NT2/D1 (cell line): ENCODE data around the gene APIP.
"Not testable (repeated sequence)": the region's sequence is repeated elsewhere in the genome, so short reads cannot be mapped to it uniquely, and the experiment has no call there.

Experiments used
- DNase-seq: peaks from one replicate; pipeline ENCODE4 v3.0.0-alpha.2; 2011; ENCODE audit warnings: low read depth, low spot score
- H3K27me3 ChIP-seq: 2 replicates; pipeline ENCODE4 v1.6.0; 2011; ENCODE audit warnings: mild to moderate bottlenecking; ENCODE audit not compliant: insufficient read length, insufficient read depth
- H3K36me3 ChIP-seq: 2 replicates; pipeline ENCODE4 v1.6.1; 2011; ENCODE audit warnings: mild to moderate bottlenecking, low read length, mixed read lengths; ENCODE audit not compliant: insufficient read depth, insufficient read length
- H3K4me1 ChIP-seq: 2 replicates; pipeline ENCODE4 v1.5.1; 2011; ENCODE audit not compliant: insufficient read depth, insufficient read length
- H3K4me3 ChIP-seq: 2 replicates; pipeline ENCODE4 v1.5.1; 2011; ENCODE audit warnings: low read depth; ENCODE audit not compliant: insufficient read length
- H3K9ac ChIP-seq: 2 replicates; pipeline ENCODE4 v1.6.0; 2011; ENCODE audit warnings: low read depth; ENCODE audit not compliant: insufficient read length
- H3K9me3 ChIP-seq: 2 replicates; pipeline ENCODE4 v1.5.1; 2011; ENCODE audit warnings: mild to moderate bottlenecking, low read length; ENCODE audit not compliant: insufficient read depth
- SUZ12 ChIP-seq: IDR thresholded peaks from 2 replicates; pipeline ENCODE4 v1.6.1; 2011; ENCODE audit not compliant: insufficient read length, insufficient read depth; ENCODE audit errors: extremely low read depth
- YY1 ChIP-seq: IDR thresholded peaks from 2 replicates; pipeline ENCODE4 v1.6.1; 2011; ENCODE audit not compliant: insufficient read length, insufficient read depth
- ZNF274 ChIP-seq: IDR thresholded peaks from 2 replicates; pipeline ENCODE4 v1.6.1; 2011; ENCODE audit warnings: mild to moderate bottlenecking, low read depth, low read length

APIP gene

DNA sequence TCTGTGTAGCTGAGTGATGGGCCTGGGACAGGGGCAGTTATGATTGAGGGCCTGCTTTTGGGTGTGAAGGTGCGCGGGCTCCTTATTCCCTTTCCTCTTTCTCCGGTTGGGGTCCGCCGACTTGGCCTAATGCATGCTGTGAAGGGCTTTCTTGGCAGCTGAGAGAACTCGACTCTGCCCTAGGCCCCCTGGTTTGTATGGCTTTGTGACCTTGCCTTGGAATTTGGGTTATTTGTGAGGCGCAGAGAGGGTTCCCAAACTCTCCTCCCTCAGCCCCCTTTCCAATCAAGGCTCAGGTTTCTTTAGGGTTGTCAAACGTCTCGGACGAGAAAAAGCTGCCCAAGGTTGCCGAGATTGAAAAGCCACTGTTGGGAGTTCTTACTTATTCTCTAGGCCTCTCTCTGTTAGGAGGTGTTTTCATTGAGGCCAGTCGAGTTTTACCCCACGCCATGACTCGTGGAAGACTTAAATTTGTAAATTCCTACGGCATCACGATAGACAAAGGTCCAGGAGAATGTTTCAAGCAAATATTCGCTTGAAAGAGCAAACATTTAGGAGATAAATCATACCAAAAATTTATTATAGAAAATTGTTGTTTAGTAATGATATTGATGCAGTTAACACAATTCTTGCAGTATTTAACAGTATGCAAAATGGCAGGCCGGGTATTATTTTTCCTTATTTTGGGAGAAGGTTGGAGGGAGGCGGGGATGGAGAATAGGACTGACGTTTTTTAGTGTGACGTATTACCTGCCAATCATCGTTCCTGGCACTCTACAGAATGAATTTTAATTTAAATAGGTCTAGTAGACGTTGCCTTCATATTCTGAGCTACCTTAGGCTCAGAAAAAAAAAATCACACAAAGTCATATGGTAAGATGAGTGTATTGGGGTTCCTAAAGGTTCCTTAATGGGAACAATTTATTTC is 928 bp upstream of the APIP start:
- H3K27me3 ChIP-seq, result no peaks in the 10 kb centered on the region
- peak overlapping the region; percentile 95 for H3K9ac ChIP-seq
- H3K4me1 ChIP-seq, result no peaks in the 10 kb centered on the region
- no peak for TF ChIP-seq SUZ12
- no peak for TF ChIP-seq ZNF274
- TF ChIP-seq YY1, result no peak
- peak; percentile 9 for DNase-seq
- peaks cover 24% of the 10 kb centered on the region for H3K36me3 ChIP-seq
- peaks cover 6% of the 10 kb centered on the region; the same call in 1 of the 2 replicates for H3K9me3 ChIP-seq
- peak overlapping the region; percentile 81 for H3K4me3 ChIP-seq

DNA sequence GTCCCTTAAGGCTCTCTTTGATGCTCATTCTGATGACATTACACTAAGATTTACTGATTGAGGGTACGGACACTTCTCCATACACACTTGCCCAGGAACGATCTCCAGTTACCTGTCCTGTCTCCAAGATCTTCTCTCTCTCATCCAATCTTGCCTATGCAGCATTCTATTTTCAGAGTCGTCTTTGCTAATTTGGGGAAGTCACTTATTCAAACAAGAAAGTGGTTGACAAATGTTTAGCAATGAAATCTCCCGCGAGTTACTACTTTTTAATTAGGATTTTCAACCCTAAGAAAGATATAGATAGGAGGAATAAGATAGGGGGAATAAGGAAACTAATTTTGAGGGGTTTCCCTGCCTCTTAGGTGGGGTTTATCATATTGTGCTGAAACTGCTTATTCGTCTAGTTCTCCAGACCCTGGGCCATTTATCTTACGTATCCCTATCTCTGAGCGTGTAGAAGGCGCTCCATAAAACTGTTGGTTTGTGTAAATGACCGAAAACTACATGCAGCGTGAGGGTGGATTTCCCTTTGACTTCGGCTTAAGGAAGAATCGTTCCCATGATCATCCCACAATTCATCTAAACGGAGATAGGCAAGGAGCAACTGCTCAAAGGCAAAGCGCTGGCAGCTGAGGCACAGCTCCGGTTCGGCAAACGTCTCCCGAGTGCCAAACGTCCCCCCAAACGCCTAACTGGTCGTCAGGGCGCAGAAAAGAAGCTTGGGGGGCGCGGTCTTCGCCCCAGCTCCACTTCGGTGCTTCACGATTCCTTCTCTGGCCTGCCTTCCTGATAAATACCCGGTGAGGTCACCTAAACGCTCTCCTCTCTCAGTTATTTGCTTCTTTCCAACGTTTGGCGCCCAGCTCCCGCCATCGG is 804 bp downstream of the APIP start:
- peak overlapping the region; percentile 88 for H3K4me3 ChIP-seq
- TF ChIP-seq SUZ12 (no peak), YY1 (no peak), ZNF274 (no peak)
- peaks cover 6% of the 10 kb centered on the region; the same call in 1 of the 2 replicates for H3K9me3 ChIP-seq
- DNase-seq, result peak; percentile 2
- H3K4me1 ChIP-seq, result no peaks in the 10 kb centered on the region
- peaks cover 24% of the 10 kb centered on the region for H3K36me3 ChIP-seq
- H3K9ac ChIP-seq, result peak overlapping the region; percentile 95
- H3K27me3 ChIP-seq, result no peaks in the 10 kb centered on the region

GRCh38 chr11:34913556-34913955 is 2.6 kb downstream of the APIP start:
- DNase-seq, H3K9ac ChIP-seq, H3K4me3 ChIP-seq, H3K27me3 ChIP-seq, H3K4me1 ChIP-seq, H3K9me3 ChIP-seq: not testable (repeated sequence)
- H3K36me3 ChIP-seq, result peaks cover 24% of the 10 kb centered on the region

GRCh38 chr11:34911676-34912075 is 4.5 kb downstream of the APIP start:
- H3K36me3 ChIP-seq, result peaks cover 24% of the 10 kb centered on the region
- peaks cover 6% of the 10 kb centered on the region; the same call in 1 of the 2 replicates for H3K9me3 ChIP-seq
- no peak overlapping the region for H3K4me3 ChIP-seq
- no peak for DNase-seq
- H3K9ac ChIP-seq, result no peak overlapping the region
- peaks cover 4% of the 10 kb centered on the region for H3K4me1 ChIP-seq
- no peak for TF ChIP-seq YY1
- TF ChIP-seq SUZ12, result no peak
- no peak for TF ChIP-seq ZNF274
- no peaks in the 10 kb centered on the region for H3K27me3 ChIP-seq

DNA sequence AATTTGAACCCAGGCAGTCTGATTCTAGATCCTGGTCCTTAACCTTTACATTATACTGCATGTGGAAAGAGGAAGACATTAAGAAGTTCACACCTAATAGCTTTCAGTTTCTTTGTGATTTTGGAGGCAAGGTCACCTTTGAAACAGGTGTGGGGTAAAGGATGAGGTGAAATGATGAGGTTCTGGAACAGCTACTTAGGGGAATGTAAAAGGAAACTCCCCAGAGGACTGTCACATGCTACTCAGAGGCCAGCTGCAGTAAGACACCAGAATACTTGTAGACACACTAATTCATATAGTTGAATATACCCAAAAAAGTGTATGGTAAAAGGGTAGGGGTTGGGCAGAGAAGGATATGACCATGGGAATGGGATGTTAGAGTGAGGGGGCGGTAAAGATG is 5.4 kb downstream of the APIP start:
- TF ChIP-seq ZNF274 (no peak), SUZ12 (no peak), YY1 (no peak)
- no peak overlapping the region for H3K4me3 ChIP-seq
- H3K4me1 ChIP-seq, result peaks cover 4% of the 10 kb centered on the region
- no peak for DNase-seq
- H3K36me3 ChIP-seq, result peaks cover 24% of the 10 kb centered on the region
- no peaks in the 10 kb centered on the region for H3K27me3 ChIP-seq
- peaks cover 6% of the 10 kb centered on the region; the same call in 1 of the 2 replicates for H3K9me3 ChIP-seq
- H3K9ac ChIP-seq, result no peak overlapping the region

DNA sequence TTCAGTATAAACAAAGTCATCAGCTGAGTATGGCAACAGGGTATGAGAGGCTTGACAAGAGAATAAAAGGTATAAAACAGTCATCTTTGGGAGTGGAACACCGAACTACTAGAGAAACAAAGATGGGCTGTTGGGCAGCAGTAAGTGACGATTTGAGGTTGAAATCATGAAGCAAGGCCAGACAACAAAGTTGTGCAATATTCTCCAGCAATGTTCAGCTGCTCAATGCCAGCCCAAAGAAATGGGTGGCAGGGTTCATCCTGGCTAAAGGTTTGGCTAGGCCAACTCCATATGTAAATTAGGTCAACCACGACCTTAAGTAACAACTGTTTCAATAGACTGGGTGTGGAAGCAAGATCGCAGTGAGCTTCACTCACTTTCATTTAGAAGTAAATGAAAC is 6.2 kb downstream of the APIP start:
- Histone ChIP-seq H3K9ac (no peak overlapping the region), H3K4me1 (peaks cover 4% of the 10 kb centered on the region), H3K27me3 (no peaks in the 10 kb centered on the region)

GRCh38 chr11:34909415-34909814 is 6.8 kb downstream of the APIP start:
- DNase-seq, result no peak
- Histone ChIP-seq H3K27me3 (no peaks in the 10 kb centered on the region), H3K9ac (no peak overlapping the region), H3K36me3 (peaks cover 20% of the 10 kb centered on the region), H3K4me1 (peaks cover 4% of the 10 kb centered on the region), H3K9me3 (peaks cover 6% of the 10 kb centered on the region; the same call in 1 of the 2 replicates), H3K4me3 (no peak overlapping the region)
- TF ChIP-seq ZNF274 (no peak), SUZ12 (no peak), YY1 (no peak)

More for the DNA sequence above, 6.2 kb downstream of the APIP start:
- no peak for TF ChIP-seq SUZ12
- TF ChIP-seq YY1, result no peak
- no peak for TF ChIP-seq ZNF274
- Histone ChIP-seq H3K4me3 (no peak overlapping the region), H3K9me3 (peaks cover 6% of the 10 kb centered on the region; the same call in 1 of the 2 replicates), H3K36me3 (peaks cover 24% of the 10 kb centered on the region)
- no peak for DNase-seq
